SIG-M5 treated with dmso at 0.1 percent for 504 hours (cell line): ENCODE measurements around the gene CFLAR.
"Not testable (repeated sequence)": the region's sequence is repeated elsewhere in the genome, so short reads cannot be mapped to it uniquely, and the experiment has no call there.

Experiments
- DNase-seq: peaks from one replicate; lab custom pipeline; 2025; ENCODE audit not compliant: unreplicated experiment; lab: John Stamatoyannopoulos, UW

Gene CFLAR

DNA sequence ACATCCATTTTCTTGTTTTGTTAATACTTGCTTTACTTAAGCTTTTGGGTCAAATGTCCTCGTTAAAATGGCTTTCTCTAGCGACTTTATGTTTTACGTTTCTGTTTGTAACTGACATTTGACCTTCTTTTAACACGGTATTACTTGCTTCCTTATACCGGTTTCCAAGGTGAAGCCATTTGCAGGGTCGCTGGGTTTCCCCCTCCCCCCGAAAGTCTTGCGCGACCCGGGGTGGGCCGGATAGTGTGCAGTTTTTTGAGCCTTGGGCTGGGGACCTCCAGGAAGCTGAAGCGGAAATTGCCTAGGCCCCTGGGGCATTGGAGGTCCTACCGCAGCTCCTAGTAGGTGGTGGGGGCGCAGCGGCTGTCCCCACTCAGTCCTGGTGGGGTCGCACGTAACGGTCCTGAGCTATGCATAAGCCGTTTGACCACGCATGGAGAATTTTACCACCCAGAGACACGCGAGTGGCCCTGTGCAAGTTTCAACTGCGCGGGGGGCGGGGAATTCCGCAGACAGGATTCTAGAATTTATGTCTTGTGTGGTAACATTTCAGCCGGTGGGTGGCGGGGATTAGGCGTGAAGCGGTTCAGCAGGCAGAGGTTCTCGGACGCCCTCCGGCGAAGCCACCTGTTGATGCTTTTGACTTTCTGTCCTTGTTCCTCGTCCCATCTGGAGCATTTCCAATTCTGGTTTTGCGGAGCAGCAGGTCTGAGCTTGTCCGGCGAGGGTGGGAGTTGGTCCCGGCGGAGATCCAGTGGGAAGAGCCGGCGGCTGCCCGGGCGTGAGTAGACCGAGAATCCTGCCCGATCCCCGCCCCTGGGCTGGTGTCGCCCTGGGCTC is 2.4 kb downstream of the CFLAR start:
- DNase-seq, result peak; percentile 93

DNA sequence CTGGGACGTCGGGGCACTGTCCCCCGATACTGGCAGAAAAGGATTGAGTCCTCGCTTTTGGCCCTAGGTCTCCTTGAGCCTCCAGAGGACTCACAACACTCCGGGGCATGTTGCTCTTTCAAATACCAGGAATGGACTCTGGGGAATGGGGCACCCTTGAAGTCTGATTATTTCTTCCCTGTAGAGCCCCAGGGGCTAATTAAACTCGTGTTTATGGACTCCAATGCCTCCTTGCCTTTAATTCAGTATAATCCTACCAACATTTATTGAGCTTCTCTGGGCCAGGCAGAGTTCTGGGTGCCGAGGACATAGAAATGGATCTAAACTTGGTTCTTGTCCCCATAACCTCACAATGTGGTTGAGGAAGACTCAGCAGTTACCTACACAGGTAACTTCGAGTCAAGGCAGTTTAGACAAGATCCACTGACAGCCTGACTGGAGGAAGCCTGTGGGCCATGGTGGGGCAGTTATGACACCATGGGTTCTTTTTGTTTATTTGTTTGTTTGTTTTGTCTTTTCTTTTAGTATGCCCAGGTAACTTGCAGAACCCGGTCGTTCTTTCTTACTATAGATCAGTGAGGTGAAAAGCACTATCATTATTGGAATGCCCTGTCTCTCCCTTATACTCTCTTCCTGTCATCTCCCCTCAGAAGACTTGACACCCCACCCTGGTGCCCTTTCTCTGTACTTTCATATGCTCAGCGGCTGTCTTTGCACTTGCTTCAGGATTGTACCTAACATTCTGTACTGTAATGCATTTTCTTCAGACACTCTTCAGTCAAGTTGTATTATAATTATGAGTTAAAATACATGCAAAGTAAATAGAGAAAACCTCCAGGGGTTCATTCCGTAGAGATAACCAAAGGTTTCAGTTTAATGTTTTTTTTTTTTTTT is 3.2 kb downstream of the CFLAR start:
- peak; percentile 66 for DNase-seq

DNA sequence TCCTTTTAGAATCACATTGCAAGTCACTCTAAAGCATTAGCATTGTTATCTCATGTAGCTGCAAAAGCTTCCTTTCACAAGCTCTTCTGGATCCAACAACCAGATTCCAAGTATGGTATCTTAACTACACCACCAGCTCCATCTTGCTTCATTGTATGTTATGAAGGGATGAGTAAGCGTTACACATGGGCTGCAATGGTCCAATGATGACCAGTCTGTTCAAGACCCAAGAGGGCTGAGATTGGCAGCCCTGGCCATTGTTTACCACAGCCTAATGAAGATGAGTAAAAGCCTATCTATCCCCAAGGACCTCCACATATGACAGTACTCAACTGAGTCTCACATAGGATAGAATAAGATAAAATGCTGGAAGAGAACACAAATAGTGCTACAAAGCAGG is 6.3 kb downstream of the CFLAR start:
- DNase-seq, result peak; percentile 19

DNA sequence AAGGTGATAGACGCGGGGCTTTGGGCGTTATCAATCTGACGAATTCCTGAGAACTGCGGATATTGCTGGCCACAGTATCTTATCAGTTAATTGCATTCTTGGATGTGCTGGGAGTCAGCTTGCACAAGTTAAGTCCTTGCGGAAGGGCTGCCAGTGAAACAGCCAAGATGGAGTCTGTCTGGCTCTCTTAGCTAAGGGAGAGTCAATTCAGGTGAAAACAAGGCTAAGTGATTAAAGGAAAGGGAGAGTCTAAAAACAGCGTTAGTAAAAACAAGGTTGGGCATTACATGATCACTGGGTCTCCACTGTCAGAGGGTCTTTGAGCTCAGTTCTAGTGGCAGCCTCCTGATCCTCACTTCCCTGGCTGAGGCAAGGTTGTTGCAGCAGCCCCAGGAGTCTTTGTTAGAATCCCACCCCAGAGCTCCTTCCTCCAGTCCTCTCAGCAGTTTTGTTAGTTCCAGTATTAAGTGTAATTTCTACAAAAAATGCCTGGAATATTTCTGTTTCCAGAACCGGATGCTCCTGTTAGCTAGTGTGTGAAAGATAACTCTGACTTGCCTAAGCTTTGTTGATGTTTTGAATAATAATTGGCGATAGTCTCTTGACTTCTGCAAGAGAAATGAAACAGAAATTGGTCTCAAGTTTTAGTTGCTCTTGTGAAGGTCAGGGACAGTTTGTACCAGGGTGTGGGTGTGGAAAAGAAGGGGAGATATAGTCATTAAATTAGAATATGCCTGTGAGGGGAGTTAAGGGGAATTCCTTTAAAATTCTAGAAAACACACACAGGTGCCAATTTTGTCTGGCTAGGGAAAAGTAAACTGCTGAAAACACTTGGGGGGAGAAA is 10.6 kb downstream of the CFLAR start:
- DNase-seq, result no peak

DNA sequence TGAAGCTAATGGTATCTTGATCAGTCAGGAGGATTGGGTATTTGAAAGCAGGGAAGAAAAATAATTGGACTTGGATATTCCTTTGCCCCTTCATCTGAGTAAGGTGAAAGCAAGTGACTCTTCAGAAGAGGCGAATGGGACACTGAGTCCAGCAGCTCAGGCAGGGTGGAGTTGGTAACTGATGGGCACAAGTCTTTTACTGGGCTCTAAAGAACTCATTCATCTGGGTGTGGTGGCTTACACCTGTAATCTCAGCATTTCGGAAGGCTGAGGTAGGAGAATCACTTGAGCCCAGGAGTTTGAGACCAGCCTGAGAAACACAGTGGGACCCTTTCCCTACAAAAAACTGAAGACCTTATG is 11.2 kb downstream of the CFLAR start:
- no peak for DNase-seq

DNA sequence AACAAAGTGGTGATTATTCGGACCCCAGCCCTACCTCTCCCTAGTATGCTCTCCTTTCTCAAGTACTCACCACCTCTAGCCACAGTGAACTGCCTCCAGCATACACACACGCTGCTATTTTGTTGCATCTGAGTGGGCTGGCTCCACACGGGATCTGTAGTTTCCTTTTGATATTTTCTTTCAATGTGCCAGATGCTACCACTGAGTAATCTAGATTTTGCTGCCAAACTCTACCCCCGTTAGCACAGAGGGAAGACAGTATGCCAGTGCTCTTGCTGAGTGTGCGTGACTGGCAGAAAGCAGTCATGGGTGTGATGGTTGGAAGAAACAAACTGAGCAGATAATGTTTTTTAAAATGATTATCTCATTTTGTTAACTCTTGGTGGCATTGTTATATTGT is 11.6 kb downstream of the CFLAR start:
- DNase-seq, result no peak

DNA sequence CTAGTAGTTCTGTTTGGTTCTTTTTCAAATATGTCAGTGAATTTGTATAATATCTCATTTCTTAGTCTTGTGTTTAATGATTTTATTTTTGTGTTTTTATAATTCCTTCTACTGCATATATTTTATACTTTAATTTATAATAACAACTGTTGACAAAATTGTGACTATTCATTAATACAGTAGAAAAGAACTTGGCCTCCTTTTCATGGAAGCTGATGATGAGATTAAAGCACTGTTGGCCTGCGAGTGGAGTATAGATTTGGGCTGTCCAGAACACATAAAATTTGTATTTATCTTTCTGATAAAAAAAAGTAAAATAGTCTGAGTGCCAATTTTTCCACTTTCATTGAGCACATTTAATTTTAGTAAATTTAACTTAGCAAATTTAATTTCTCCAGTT is 12.1 kb downstream of the CFLAR start:
- no peak for DNase-seq

DNA sequence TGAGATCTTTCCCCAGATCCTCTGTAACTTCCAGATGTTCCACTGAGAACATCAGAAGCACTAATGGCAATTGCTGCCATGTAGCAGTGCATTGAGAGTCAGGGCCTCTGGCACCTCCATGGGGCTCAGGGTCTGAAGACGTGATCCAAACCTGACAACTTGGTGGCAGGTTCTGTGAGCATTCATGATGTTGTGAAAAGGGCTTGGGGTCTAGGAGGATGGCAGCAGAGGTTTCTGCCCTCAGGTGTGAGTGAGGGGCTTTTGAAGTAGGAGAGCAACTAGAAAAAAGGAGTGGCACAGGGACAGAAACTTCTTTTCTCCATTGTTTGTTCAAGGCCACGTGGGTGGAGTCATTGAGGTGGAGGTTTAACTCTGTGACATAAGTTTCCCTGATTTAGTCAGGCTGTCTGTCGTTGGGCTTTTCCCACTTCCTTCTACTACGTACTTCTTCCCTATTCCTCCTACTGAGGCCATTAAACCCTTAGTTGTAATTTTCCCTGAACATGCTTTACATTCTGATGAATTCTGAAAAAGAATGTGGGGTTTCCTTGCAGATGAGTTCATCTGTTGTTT is 13.1 kb downstream of the CFLAR start:
- DNase-seq, result peak; percentile 29

DNA sequence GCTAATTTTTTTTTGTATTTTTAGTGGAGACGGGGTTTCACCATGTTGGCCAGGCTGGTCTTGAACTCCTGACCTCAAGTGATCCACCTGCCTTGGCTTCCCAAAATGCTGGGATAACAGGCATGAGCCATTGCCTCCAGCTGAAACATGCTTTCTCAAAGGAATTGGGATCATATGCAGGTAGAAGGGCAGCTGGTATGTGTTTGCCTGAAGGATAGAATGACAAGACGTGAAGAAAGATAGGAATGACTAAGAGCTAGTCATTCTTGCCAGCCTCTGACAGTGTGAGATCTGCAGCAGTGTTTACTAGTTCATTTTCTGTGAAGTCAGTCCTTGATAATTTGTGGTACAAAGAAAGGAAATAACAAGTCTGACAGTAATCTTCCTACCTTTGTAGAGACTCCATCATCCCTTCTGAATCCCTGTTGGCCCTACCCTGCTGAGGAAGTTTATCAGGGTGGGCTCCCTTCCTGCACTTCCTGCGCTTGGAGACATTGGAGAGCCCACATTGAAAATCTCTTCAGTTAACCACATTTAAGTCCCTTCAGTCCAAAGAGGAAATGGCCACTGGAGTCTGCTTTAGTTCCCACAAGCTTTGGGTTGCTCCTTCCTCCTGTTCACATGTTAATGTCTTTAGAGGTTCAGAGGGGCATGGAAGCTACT is 14.7 kb downstream of the CFLAR start:
- peak; percentile 39 for DNase-seq

DNA sequence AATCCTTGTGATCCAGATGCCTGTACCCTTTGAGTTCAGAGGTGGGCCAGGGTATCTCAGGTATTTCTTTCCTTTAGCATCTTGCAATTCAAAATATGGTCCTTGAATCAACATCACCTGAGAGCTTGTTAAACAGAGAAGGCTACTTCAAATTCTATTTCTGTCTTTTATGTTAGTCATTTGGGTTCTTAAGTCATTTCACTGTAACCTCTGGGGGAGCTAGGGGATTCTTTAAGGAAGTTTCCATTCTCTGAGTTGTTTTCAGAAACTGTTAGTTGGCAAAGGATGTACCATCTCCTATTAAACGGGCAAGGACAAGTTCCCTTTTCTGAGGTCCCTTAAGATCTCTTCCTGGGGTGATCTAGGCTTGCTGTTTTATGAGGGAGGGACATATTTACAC is 16.6 kb downstream of the CFLAR start:
- DNase-seq, result peak; percentile 70

DNA sequence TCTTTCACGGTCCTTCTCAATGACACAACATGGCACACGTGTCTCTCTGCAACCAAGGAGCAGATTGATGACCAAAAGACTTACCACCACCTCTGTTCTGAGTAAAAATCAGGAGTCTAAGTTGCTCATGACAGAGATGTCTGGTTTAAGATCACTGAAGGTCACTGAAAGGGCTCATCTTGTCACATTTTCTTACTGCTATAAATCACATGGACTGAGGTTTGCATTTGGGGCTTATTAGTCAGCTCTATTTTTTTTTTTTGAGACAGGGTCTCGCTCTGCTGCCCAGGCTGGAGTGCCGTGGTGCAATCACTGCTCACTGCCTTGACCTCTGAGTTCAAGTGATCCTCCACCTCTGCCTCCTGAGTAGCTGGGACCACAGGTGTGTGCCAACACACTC is 19.4 kb downstream of the CFLAR start:
- DNase-seq, result no peak

DNA sequence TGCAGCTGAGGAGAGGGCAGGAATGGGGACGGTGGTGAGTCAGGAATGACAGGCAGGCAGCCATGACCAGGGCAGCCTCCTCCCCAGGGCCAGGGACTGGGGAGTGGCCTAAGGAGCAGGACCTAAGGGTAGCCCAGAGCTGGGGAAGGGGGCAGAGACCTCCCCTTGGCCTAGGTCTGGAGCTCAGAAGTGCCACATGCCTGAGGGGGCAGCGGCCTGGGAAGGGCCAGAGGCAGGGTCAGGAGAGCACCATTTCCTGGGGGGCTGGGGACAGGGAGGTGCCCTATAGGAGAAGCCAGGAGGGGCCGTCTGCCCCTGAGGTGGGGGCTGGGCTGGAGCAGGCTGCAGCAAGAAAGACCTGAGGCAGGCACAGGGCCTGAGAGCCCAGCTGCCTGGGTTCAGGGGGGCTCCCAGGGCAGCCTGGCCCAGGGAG is 20.9 kb downstream of the CFLAR start:
- DNase-seq, result no peak

DNA sequence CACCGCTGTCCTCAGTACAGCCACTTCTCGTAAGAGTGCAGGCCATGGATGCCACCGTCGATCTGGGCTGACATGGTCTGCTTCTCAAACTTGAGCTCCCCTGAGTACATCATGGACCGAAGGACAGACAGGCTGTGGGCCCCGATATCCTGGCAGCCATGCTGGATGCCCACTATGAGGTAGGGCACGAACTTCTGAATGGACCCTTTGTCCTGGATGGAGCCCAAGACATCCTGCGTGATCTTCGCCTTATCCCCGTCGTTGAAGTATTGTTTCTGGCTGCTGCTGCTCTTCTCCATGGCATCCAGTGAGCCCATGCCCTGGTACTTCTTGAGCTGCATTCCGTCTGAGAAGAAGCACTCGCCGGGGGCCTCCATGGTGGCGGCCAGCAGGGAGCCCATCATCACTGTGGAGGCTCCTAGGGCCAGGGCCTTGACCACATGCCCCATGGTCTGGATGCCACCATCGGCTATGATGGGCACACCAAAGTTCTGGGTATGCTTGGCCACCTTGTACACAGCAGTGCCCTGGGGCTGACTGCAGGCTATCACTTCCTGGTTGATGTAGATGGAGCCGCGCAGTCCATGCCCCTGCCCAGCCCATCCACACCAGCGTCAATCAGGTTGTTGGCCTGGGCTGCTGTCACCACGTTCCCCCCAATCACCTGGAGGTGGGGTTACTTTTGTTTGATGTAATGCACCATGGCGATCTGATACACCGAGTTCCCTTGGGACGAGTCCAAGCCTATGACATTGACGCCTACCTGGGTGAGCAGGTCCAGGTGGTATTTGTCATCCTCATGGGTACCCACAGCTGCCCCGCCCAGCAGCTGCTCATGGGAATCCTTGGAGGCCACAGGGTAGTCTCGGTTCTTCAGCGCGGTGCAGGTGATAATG is 21.8 kb downstream of the CFLAR start:
- no peak for DNase-seq

DNA sequence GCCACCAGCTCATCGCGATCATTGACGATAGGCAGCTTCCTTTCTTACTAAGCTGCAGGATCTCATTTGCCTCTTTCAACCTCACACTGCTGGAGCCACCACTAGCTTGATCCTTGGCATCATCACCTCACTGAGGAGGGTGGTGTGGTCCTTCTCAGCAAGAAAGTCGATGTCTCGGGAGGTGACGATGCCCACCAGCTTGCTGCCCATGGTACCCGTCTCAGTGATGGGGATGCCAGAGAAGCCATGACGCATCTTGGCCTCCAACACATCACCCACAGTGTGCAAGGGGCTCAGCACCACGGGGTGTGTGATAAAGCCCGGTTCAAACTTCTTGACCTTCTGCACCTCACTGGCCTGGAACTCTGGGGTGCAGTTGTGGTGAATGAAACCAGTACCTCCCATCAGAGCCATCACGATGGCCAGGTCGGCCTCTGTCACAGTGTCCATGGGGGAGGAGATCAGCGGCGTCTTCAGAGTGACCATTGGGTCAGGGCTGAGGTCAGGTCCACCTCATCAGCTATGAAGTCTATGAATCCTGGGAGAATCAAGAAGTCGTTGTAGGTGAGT is 22.5 kb downstream of the CFLAR start:
- no peak for DNase-seq

DNA sequence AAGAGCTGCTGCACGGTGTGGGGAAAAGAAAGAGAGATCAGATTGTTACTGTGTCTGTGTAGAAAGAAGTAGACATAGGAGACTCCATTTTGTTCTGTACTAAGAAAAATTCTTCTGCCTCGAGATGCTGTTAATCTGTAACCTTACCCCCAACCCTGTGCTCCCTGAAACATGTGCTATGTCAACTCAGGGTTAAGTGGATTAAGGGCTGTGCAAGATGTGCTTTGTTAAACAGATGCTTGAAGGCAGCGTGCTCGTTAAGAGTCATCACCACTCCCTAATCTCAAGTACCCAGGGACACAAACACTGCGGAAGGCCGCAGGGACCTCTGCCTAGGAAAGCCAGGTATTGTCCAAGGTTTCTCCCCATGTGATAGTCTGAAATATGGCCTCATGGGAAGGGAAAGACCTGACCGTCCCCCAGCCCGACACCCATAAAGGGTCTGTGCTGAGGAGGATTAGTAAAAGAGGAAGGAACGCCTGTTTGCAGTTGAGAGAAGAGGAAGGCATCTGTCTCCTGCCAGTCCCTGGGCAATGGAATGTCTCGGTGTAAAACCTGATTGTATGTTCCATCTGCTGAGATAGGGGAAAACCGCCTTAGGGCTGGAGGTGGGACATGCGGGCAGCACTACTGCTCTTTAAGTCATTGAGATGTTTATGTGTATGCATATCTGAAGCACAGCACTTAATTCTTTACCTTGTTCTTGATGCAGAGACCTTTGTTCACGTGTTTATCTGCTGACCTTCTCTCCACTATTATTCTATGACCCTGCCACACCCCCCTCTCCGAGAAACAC is 23.2 kb downstream of the CFLAR start:
- DNase-seq, result not testable (repeated sequence)

DNA sequence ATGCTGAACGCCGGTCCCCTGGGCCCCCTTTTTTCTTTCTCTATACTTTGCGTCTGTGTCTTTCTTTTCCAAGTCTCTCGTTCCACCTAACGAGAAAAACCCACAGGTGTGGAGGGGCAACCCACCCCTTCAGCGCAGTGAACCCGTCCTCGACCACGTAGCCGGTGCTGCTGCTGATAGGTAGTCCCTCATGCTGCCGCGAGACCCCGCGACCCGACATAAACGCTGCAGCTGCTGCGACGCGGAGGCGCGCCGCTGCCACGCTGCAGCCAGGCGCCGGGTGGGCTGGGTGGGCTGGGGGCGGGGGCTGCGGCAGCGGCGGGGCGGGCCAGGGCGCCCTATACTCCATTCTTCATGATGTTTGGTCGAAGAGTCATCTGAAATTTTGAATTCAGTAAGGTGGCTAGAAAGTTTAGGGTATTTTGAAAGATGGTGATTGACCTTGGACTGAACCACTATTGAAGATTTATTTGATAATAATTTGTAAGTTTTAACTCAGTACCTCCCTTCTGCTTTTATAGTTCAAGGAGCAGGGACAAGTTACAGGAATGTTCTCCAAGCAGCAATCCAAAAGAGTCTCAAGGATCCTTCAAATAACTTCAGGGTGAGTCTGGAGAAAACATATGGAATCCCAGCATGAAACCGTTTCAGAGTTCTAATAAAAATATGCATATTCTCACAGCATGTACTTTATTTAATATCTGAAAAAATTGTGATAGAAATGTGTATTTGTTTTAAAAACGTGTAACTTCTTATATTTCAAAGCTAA is 24.1 kb downstream of the CFLAR start:
- DNase-seq, result no peak
